K562 (cell line): Measurements from ENCODE around the gene SGTB. TPM values are rescaled to one million over a fixed set of nuclear protein-coding genes. Genes with fewer than 3 reads are reported as not detected.

Source experiments
- ATAC-seq: fragments of 200-7000 bp; cut with Tn5 transposase; 3 replicates; pipeline ENCODE4 v1.9.1; 2020; ENCODE audit warnings: moderate library complexity
- BruUV-seq: library from RNA; stranded (reverse); fragments of 400-500 nt; replicated peaks from 2 replicates; lab custom pipeline; 2021; lab: Mats Ljungman, UMichigan
- CTCF ChIA-PET: fragments of 300-600 bp; formaldehyde crosslinking; extraction: SDS; loops from one replicate; lab custom pipeline; 2021; ENCODE audit warnings: low intra/inter-chr PET ratio; lab: Yijun Ruan, JAX
- POLR2A ChIA-PET: fragments of 300-600, 350-650 bp; sonication (Branson Sonifier 250); formaldehyde crosslinking; extraction: SDS; loops from one replicate; lab custom pipeline; 2021; ENCODE audit warnings: antibody characterized with exemption, inconsistent platforms; lab: Yijun Ruan, JAX
- DNase-seq, 4 experiments: peaks; one replicate each; pipeline versions ENCODE4 v3.0.0 to v3.0.0-alpha.2; 2011 to 2018; ENCODE audit warnings: low spot score in 3 of 4, mixed read lengths in 3 of 4; ENCODE audit errors: extremely low read depth in 1 of 4
- FAIRE-seq: peaks from 2 replicates; lab custom pipeline; 2011; peaks lifted over from hg19 to GRCh38; lab: Jason Lieb, UNC
- H2AFZ ChIP-seq: 2 replicates; pipeline ENCODE4 v1.6.0; 2011; ENCODE audit warnings: low read depth, low read length, control low read depth, inconsistent platforms
- H3K27ac ChIP-seq: fragments of 200-600 bp; 3 replicates; pipeline ENCODE4 v1.8.0; 2011; ENCODE audit warnings: low read depth, mild to moderate bottlenecking, control low read depth, inconsistent platforms, low read length, moderate library complexity, mixed read lengths; ENCODE audit errors: extremely low read depth
- H3K27me3 ChIP-seq, 2 experiments: fragments of 300-600 bp in 1 of 2; 2 replicates in 1 of 2; 3 replicates in 1 of 2; pipeline versions ENCODE4 v1.6.0 to v1.8.0; 2011; ENCODE audit warnings: inconsistent platforms in 2 of 2, low read length in 2 of 2, mild to moderate bottlenecking in 1 of 2, mixed read lengths in 1 of 2, moderate library complexity in 1 of 2; ENCODE audit not compliant: control insufficient read depth in 2 of 2, insufficient read depth in 2 of 2
- H3K36me3 ChIP-seq: fragments of 300-600 bp; 3 replicates; pipeline ENCODE4 v1.8.0; 2011; ENCODE audit warnings: mild to moderate bottlenecking, low read length, inconsistent platforms; ENCODE audit not compliant: control insufficient read depth, insufficient read depth
- H3K4me1 ChIP-seq, 2 experiments: fragments of 200-600 bp in 1 of 2; replicated peaks in 1 of 2; 2 replicates in 1 of 2; 3 replicates in 1 of 2; pipeline versions ENCODE4 v1.5.1 to v1.8.0; 2011; ENCODE audit warnings: inconsistent platforms in 2 of 2, low read length in 2 of 2, mild to moderate bottlenecking in 1 of 2, mixed read lengths in 1 of 2, moderate library complexity in 1 of 2; ENCODE audit not compliant: control insufficient read depth in 2 of 2, insufficient read depth in 2 of 2
- H3K4me2 ChIP-seq: 2 replicates; pipeline ENCODE4 v1.6.1; 2011; ENCODE audit warnings: low read length, control low read depth, inconsistent platforms, mixed read lengths; ENCODE audit not compliant: insufficient read depth
- H3K4me3 ChIP-seq: fragments of 200-600 bp; sonication (generic), shearing (Covaris generic); 2 replicates; pipeline ENCODE4 v1.5.1; 2016; ENCODE audit warnings: control low read depth, inconsistent platforms
- H3K79me2 ChIP-seq: fragments of 200-600 bp; 3 replicates; pipeline ENCODE4 v1.8.0; 2011; ENCODE audit warnings: low read length, inconsistent platforms; ENCODE audit not compliant: control insufficient read depth, insufficient read depth
- H3K9ac ChIP-seq, 2 experiments: 2 replicates each; pipeline versions ENCODE4 v1.6.0 to v1.6.1; 2011; ENCODE audit warnings: low read depth in 2 of 2, low read length in 2 of 2, control low read depth in 1 of 2, inconsistent platforms in 1 of 2, mild to moderate bottlenecking in 1 of 2, mixed read lengths in 1 of 2; ENCODE audit not compliant: insufficient read depth in 1 of 2
- H3K9me1 ChIP-seq: one replicate; pipeline ENCODE4 v1.6.0; 2011; ENCODE audit warnings: inconsistent platforms, mild to moderate bottlenecking, low read length, moderate library complexity; ENCODE audit not compliant: control insufficient read depth, insufficient read depth
- H3K9me3 ChIP-seq: replicated peaks from 2 replicates; pipeline ENCODE4 v1.5.1; 2011; ENCODE audit warnings: low read depth, low read length, inconsistent platforms; ENCODE audit not compliant: control insufficient read depth, insufficient read depth
- H4K20me1 ChIP-seq: replicated peaks from 2 replicates; pipeline ENCODE4 v1.6.1; 2011; ENCODE audit warnings: low read length, inconsistent platforms, mixed read lengths; ENCODE audit not compliant: control insufficient read depth, insufficient read depth
- CCAR2 ChIP-seq: fragments of 200-400 bp; formaldehyde crosslinking; IDR thresholded peaks from 2 replicates; pipeline ENCODE4 v1.6.1; 2017; ENCODE audit warnings: mild to moderate bottlenecking, low read depth, low read length
- DNMT1 ChIP-seq: fragments of 450-650 bp; IDR thresholded peaks from 2 replicates; pipeline ENCODE4 v1.6.1; 2016; ENCODE audit warnings: antibody characterized with exemption, mild to moderate bottlenecking
- ETV1 ChIP-seq: fragments of 450-650 bp; conservative IDR thresholded peaks from 2 replicates; pipeline ENCODE4 v1.6.1; 2016; ENCODE audit warnings: missing genetic modification characterization, control low read depth, low read depth, missing compliant biosample characterization
- GATAD2A ChIP-seq: fragments of 450-650 bp; IDR thresholded peaks from 2 replicates; pipeline ENCODE4 v1.6.1; 2017
- MLX ChIP-seq, 2 experiments: fragments of 450-650 bp in 1 of 2; sonication (generic) in 1 of 2; formaldehyde crosslinking; conservative IDR thresholded peaks; 2 replicates each; pipeline versions ENCODE4 v1.4.0 to v1.8.1; 2020 to 2022; ENCODE audit warnings: mild to moderate bottlenecking in 1 of 2, missing genetic modification reagents in 1 of 2
- MTF1 ChIP-seq: fragments of 250-450 bp; sonication (Bioruptor Pico); IDR thresholded peaks from 2 replicates; pipeline ENCODE4 v1.9.0; 2021; ENCODE audit warnings: moderate library complexity, mild to moderate bottlenecking, inconsistent platforms, borderline replicate concordance
- PHTF2 ChIP-seq: fragments of 250-450 bp; sonication (Bioruptor Pico); IDR thresholded peaks from 2 replicates; pipeline ENCODE4 v1.5.0; 2021; ENCODE audit warnings: mild to moderate bottlenecking
- RFX5 ChIP-seq: IDR thresholded peaks from 2 replicates; pipeline ENCODE4 v1.6.1; 2011; ENCODE audit warnings: low read depth, mild to moderate bottlenecking, improper control_type of control experiment, low read length
- ZKSCAN8 ChIP-seq: fragments of 200-800 bp; sonication (Bioruptor generic); IDR thresholded peaks from 2 replicates; pipeline ENCODE4 v1.6.1; 2016; ENCODE audit warnings: missing genetic modification characterization, missing compliant biosample characterization
- ZNF232 ChIP-seq: sonication (generic); formaldehyde crosslinking; IDR thresholded peaks from 2 replicates; pipeline ENCODE4 v1.8.0; 2022; ENCODE audit warnings: mild to moderate bottlenecking, missing genetic modification reagents
- ZNF644 ChIP-seq: fragments of 200-800 bp; sonication (Bioruptor generic); IDR thresholded peaks from 2 replicates; pipeline ENCODE4 v1.6.1; 2016; ENCODE audit warnings: low read depth, missing genetic modification characterization, missing compliant biosample characterization
- ZNF699 ChIP-seq: fragments of 250-450 bp; sonication (Bioruptor Pico); IDR thresholded peaks from 2 replicates; pipeline ENCODE4 v1.8.0; 2021; ENCODE audit warnings: mild to moderate bottlenecking, moderate library complexity; ENCODE audit not compliant: insufficient replicate concordance
- ZNF707 ChIP-seq: fragments of 250-450 bp; sonication (Bioruptor Pico); conservative IDR thresholded peaks from 2 replicates; pipeline ENCODE4 v1.8.0; 2022; ENCODE audit warnings: inconsistent platforms, mild to moderate bottlenecking, moderate library complexity
- ZNF75A ChIP-seq: fragments of 450-650 bp; formaldehyde crosslinking; IDR thresholded peaks from 2 replicates; pipeline ENCODE4 v1.4.0; 2020; ENCODE audit warnings: mild to moderate bottlenecking
- ZNF766 ChIP-seq: fragments of 200-800 bp; sonication (Bioruptor generic); conservative IDR thresholded peaks from 2 replicates; pipeline ENCODE4 v1.6.1; 2016; ENCODE audit warnings: missing genetic modification characterization, missing compliant biosample characterization
- WGBS: fragments of 100-300 bp; shearing (Covaris generic); methylation state at CpG from one replicate; pipeline ENCODE4 v1.1.6; 2016; ENCODE audit warnings: low coverage, mixed read lengths; ENCODE audit not compliant: insufficient coverage; ENCODE audit errors: missing lambda C conversion rate; 5-methylcytosine and 5-hydroxymethylcytosine counted together
- in situ Hi-C: fragments of 300-500 bp; cut with MboI; formaldehyde crosslinking; loops from 4 replicates; pipeline ENCODE4 v1.15.0; 2018; ENCODE audit warnings: inconsistent platforms, mixed read lengths
- intact Hi-C: fragments of 100-400 bp; cut with micrococcal nuclease; formaldehyde crosslinking; loops from 2 replicates; pipeline ENCODE4 v1.14.2; 2022
- polyA plus RNA-seq, 8 experiments: library from polyadenylated mRNA; depleted of rRNA in 4 of 8; stranded (reverse) in 5 of 8; unstranded in 3 of 8; fragments of >200 nt; fragmentation: Nextera tagmentation in 2 of 8; fragmentation: Illumina TruSeq in 1 of 8; extraction: Ambion mirVana in 2 of 8; extraction: Trizol in 1 of 8; gene quantifications; 2 replicates each; pipeline versions ENCODE4 v1.2.1 to v1.2.3, GENCODE V29; 2011 to 2014; ENCODE audit warnings: inconsistent platforms in 1 of 8, missing spikeins in 1 of 8
- total RNA-seq, 7 experiments: library from RNA; depleted of rRNA in 6 of 7; stranded (reverse); fragments of >200 nt in 6 of 7; fragmentation: Illumina TruSeq in 2 of 7; extraction: Trizol in 2 of 7; gene quantifications; 2 replicates each; pipeline versions ENCODE4 v1.2.1 to v1.2.3, GENCODE V29; 2011 to 2021; ENCODE audit warnings: low replicate concordance in 1 of 7

The SGTB gene
- total and polyA plus RNA-seq, 9 of the 15 experiments (the other 6 are each of a cell fraction or from before 2014, with no cell fraction given) = 1.3 to 8.4 (median 4.8) TPM

GRCh38 chr5:65668696-65669095, 53.2 kb downstream of the SGTB start:
- ATAC-seq = no peak
- H2AFZ ChIP-seq = no peak overlapping the region
- H3K4me2 ChIP-seq = no peak overlapping the region
- POLR2A ChIA-PET = no interaction called here
- H3K4me3 ChIP-seq = no peak overlapping the region
- 68% methylated on average over 2 of the region's 7 CpGs for WGBS
- FAIRE-seq = no peak
- in situ Hi-C loops (no loop called here), intact Hi-C loops (no loop called here)
- H3K9me1 ChIP-seq = no peaks in the 10 kb centered on the region
- H4K20me1 ChIP-seq = no peaks in the 10 kb centered on the region
- H3K27me3 ChIP-seq = no peaks in the 10 kb centered on the region
- CTCF ChIA-PET = no interaction called here
- peaks cover 23% of the 10 kb centered on the region; the same call in 1 of the 3 replicates for H3K36me3 ChIP-seq
- H3K9ac ChIP-seq = no peak overlapping the region
- no peaks in the 10 kb centered on the region for H3K9me3 ChIP-seq
- no peak for TF ChIP-seq CCAR2
- no peak for TF ChIP-seq ETV1
- no peak for TF ChIP-seq MTF1
- TF ChIP-seq ZKSCAN8 (CRISPR knock-in tag) = no peak
- TF ChIP-seq ZNF232 (CRISPR knock-in tag) = no peak
- no peak for TF ChIP-seq GATAD2A
- TF ChIP-seq PHTF2 = no peak
- no peak for TF ChIP-seq ZNF699 (CRISPR knock-in tag)
- TF ChIP-seq ZNF707 (CRISPR knock-in tag) = no peak
- TF ChIP-seq ZNF766 (CRISPR knock-in tag) = no peak
- TF ChIP-seq RFX5 = no peak
- TF ChIP-seq ZNF75A = no peak
- no peak for TF ChIP-seq ZNF644
- no peak for TF ChIP-seq MLX (CRISPR knock-in tag; conservative IDR thresholded peaks at IDR 0.05)
- no peak for TF ChIP-seq DNMT1
- DNase-seq = no peak
- no peak overlapping the region for H3K27ac ChIP-seq
- no TSS peak for BruUV-seq
- H3K4me1 ChIP-seq = no peaks in the 10 kb centered on the region
- H3K79me2 ChIP-seq = no peaks in the 10 kb centered on the region
